Tibial artery (tissue), 4 donors: ENCODE data around the gene PRRG4.

ENCODE experiments used
- DNase-seq, 2 donors: peaks; one replicate each; pipeline ENCODE4 v3.0.0-alpha.2; 2019
- H3K27ac ChIP-seq, 2 donors: fragments of 200-600 bp; sonication (generic) in 1 of 2; 1 replicate in 1 of 2; 2 replicates in 1 of 2; pipeline ENCODE4 v1.5.1; 2018 to 2019; ENCODE audit warnings: mild to moderate bottlenecking in 1 of 2
- H3K27me3 ChIP-seq, 2 donors: fragments of 200-600 bp; sonication (generic) in 1 of 2; one replicate each; pipeline versions ENCODE4 v1.5.1 to v1.6.0; 2016 to 2019
- H3K36me3 ChIP-seq, 3 donors: fragments of 200-600 bp; sonication (generic) in 2 of 3; one replicate each; pipeline ENCODE4 v1.5.1; 2016 to 2019; ENCODE audit warnings: mild to moderate bottlenecking in 2 of 3
- H3K4me1 ChIP-seq, 4 donors: fragments of 200-600 bp; sonication (generic) in 2 of 4; 1 replicate in 3 of 4; 2 replicates in 1 of 4; pipeline ENCODE4 v1.5.1; 2016 to 2019
- H3K4me3 ChIP-seq, 2 donors: fragments of 200-600 bp; sonication (generic) in 1 of 2; 1 replicate in 1 of 2; 2 replicates in 1 of 2; pipeline ENCODE4 v1.5.1; 2018 to 2019; ENCODE audit warnings: mild to moderate bottlenecking in 2 of 2
- H3K9me3 ChIP-seq, 3 donors: fragments of 200-600 bp; sonication (generic) in 1 of 3; one replicate each; pipeline ENCODE4 v1.5.1; 2016 to 2019
- intact Hi-C: fragments of 100-400 bp; cut with DNase I; formaldehyde crosslinking; loops from one replicate; pipeline ENCODE4 v1.15.0; 2023; ENCODE audit warnings: low total_unique reads
- TF ChIP-seq, protein P1 (sequence below), 2 experiments: fragments of 200-600 bp in 1 of 2; fragments of 450-650 bp in 1 of 2; IDR thresholded peaks; one replicate each; pipeline ENCODE4 v1.5.1; 2017 to 2019; ENCODE audit warnings: antibody characterized with exemption in 2 of 2, mild to moderate bottlenecking in 1 of 2, moderate library complexity in 1 of 2

Gene PRRG4

DNA sequence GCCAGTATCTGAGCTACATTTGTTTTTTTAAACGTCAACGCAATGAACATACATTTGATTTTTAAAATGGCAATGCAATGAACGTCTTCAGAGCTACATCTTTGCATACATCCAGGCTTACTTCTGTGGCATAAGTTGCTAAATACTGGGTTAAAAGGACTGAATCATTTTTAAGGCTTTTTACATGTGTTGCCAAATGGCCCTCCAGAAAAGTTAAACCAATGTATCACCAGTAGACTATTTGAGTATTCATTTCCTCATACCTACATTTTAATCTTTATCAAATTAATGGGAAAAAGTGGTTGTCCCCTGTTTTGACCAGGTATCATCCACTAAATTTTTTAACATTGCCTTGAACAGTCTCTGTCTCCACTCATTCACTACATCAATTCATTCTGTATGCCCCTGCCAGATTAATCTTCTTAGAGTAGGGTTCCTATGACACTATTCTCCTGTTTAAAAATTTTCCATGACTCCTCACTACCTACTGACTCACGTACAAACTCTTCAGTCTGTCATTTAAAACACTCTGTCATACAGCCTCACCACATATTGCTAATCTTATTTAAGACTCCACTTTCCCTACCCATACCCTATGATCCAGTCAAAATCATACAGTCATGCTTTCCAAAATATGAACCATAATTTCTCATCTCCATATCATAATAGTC is 12.4 kb upstream of the PRRG4 start:
- no peaks in the 10 kb centered on the region for H3K4me1 ChIP-seq
- H3K4me3 ChIP-seq: no peak overlapping the region
- no peak for DNase-seq
- no peaks in the 10 kb centered on the region for H3K36me3 ChIP-seq
- no peaks in the 10 kb centered on the region for H3K9me3 ChIP-seq
- TF ChIP-seq, protein P1, sequence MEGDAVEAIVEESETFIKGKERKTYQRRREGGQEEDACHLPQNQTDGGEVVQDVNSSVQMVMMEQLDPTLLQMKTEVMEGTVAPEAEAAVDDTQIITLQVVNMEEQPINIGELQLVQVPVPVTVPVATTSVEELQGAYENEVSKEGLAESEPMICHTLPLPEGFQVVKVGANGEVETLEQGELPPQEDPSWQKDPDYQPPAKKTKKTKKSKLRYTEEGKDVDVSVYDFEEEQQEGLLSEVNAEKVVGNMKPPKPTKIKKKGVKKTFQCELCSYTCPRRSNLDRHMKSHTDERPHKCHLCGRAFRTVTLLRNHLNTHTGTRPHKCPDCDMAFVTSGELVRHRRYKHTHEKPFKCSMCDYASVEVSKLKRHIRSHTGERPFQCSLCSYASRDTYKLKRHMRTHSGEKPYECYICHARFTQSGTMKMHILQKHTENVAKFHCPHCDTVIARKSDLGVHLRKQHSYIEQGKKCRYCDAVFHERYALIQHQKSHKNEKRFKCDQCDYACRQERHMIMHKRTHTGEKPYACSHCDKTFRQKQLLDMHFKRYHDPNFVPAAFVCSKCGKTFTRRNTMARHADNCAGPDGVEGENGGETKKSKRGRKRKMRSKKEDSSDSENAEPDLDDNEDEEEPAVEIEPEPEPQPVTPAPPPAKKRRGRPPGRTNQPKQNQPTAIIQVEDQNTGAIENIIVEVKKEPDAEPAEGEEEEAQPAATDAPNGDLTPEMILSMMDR (IDR thresholded peaks at IDR 0.05): no peak
- intact Hi-C loops: no loop called here
- no peaks in the 10 kb centered on the region for H3K27me3 ChIP-seq
- no peak overlapping the region for H3K27ac ChIP-seq

DNA sequence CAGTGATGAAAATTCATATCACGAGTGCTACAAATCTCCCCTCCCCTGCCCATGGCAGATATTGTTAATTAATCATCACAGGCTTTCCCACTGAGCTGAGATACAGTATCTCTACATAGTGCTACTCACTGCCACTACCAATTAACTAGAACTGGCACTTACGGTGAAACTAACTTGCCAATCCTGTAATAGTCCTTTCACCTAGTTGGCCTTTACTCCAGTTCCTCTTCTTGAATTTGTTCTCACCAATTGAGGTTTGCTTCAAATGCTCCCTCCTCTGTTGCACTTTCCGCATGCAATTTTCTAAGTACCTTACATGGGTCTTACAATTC is 11.9 kb upstream of the PRRG4 start:
- no peaks in the 10 kb centered on the region for H3K4me1 ChIP-seq
- no peaks in the 10 kb centered on the region for H3K9me3 ChIP-seq
- TF ChIP-seq, protein P1 (IDR thresholded peaks at IDR 0.05): no peak
- H3K36me3 ChIP-seq: no peaks in the 10 kb centered on the region
- DNase-seq: no peak
- H3K4me3 ChIP-seq: no peak overlapping the region
- H3K27ac ChIP-seq: no peak overlapping the region
- intact Hi-C loops: no loop called here
- no peaks in the 10 kb centered on the region for H3K27me3 ChIP-seq

DNA sequence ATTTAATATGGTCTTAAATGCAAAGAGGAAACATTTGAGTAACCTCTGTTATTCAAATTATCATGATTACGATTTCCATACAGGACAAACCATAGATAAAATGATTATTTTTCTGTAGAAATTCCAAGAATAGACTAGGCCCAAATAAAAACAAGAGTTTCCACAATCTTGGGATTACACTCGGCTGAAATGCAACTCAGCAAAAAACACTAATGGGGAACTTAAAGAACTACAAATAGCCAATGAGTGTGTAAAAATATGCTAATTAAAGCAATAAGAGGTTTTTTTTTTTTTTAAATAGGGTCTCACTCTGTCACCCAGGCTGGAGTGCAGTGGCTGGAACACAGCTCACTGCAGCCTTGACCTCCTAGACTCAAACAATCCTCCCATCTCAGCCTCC is 10.5 kb upstream of the PRRG4 start:
- TF ChIP-seq, protein P1 (IDR thresholded peaks at IDR 0.05): no peak
- H3K27ac ChIP-seq: no peak overlapping the region
- intact Hi-C loops: no loop called here
- no peaks in the 10 kb centered on the region for H3K36me3 ChIP-seq
- H3K9me3 ChIP-seq: no peaks in the 10 kb centered on the region
- no peak overlapping the region for H3K4me3 ChIP-seq
- H3K4me1 ChIP-seq: no peaks in the 10 kb centered on the region
- no peaks in the 10 kb centered on the region for H3K27me3 ChIP-seq
- DNase-seq: no peak

DNA sequence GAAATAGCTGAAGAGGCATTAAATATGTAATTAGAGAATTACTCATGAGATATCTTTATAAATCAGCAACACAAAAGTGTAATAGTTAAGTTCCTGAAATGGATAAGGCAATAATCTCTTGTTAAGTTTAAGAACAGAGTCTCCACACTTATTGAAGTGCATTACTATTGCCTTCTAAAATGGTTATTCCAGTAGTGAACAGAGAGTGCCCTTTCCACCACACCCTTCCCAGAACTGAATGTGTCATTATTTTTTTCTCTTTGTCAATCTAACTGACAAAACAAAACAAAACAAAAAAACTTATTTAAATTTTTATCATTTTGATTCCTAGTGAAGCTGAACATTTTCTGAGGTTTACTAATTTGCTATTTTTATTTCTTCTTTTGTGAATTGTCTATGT is 9.2 kb upstream of the PRRG4 start:
- no peak for DNase-seq
- intact Hi-C loops: no loop called here
- Histone ChIP-seq H3K36me3 (no peaks in the 10 kb centered on the region), H3K9me3 (no peaks in the 10 kb centered on the region), H3K27ac (no peak overlapping the region), H3K4me3 (no peak overlapping the region), H3K4me1 (no peaks in the 10 kb centered on the region), H3K27me3 (no peaks in the 10 kb centered on the region)
- TF ChIP-seq, protein P1 (IDR thresholded peaks at IDR 0.05): no peak

DNA sequence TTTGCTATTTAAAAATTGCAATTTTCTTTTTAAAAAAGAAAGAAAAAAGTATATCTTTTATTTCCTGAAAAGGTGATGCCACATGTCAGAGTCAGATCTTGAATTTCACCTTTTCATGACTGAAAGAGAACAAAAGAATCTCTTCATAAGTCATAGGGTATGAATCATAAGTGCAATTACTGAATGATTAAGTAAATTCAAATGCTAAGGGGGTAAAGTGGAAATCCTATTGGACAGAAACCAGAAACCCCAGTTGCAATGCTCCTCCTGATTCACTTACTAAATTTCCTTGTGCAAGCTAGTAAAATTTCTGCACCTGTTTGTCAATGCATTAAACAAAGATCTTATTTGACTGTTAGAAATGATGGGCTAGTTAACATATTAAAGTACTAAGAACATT is 8.2 kb upstream of the PRRG4 start:
- intact Hi-C loops: no loop called here
- no peak for DNase-seq
- TF ChIP-seq, protein P1 (IDR thresholded peaks at IDR 0.05): no peak
- Histone ChIP-seq H3K4me1 (no peaks in the 10 kb centered on the region), H3K27ac (no peak overlapping the region), H3K4me3 (no peak overlapping the region), H3K27me3 (no peaks in the 10 kb centered on the region), H3K36me3 (no peaks in the 10 kb centered on the region), H3K9me3 (no peaks in the 10 kb centered on the region)
